NCI-H2196 treated with DMSO at 0.1 percent for 48 hours (cell line): ENCODE data around the gene CTRB2.
"Not testable (repeated sequence)": the region's sequence is repeated elsewhere in the genome, so short reads cannot be mapped to it uniquely, and the experiment has no call there.

Experiments used
- DNase-seq: peaks from one replicate; lab custom pipeline; 2025; ENCODE audit not compliant: unreplicated experiment; lab: John Stamatoyannopoulos, UW

The CTRB2 gene

GRCh38 chr16:75205961-75206748 lies 806 bp downstream of the CTRB2 start:
- DNase-seq = not testable (repeated sequence)

GRCh38 chr16:75205438-75205837 lies 1.5 kb downstream of the CTRB2 start:
- not testable (repeated sequence) for DNase-seq

- not testable (repeated sequence) for DNase-seq
Observed at GRCh38 chr16:75204905-75205304, 2.1 kb downstream of the CTRB2 start.

- no peak for DNase-seq
Observed at GRCh38 chr16:75204410-75204758, 2.6 kb downstream of the CTRB2 start.

- no peak for DNase-seq
Observed at GRCh38 chr16:75203667-75204409, 3.1 kb downstream of the CTRB2 start.

- DNase-seq = no peak
Observed at GRCh38 chr16:75203096-75203495, 3.9 kb downstream of the CTRB2 start.

- DNase-seq = no peak
Observed at GRCh38 chr16:75202069-75202590, 4.8 kb downstream of the CTRB2 start.

- no peak for DNase-seq
Observed at GRCh38 chr16:75198135-75198600, 8.8 kb downstream of the CTRB2 start.

GRCh38 chr16:75197522-75198134 lies 9.3 kb downstream of the CTRB2 start:
- no peak for DNase-seq

GRCh38 chr16:75196836-75197235 lies 10.1 kb downstream of the CTRB2 start:
- DNase-seq = no peak

GRCh38 chr16:75195811-75196790 lies 10.9 kb downstream of the CTRB2 start:
- no peak for DNase-seq

- no peak for DNase-seq
Observed at GRCh38 chr16:75193730-75194444, 13.1 kb downstream of the CTRB2 start.

GRCh38 chr16:75193265-75193650 lies 13.7 kb downstream of the CTRB2 start:
- DNase-seq = no peak

GRCh38 chr16:75192606-75193264 lies 14.2 kb downstream of the CTRB2 start:
- DNase-seq = no peak

- DNase-seq = no peak
Observed at GRCh38 chr16:75189638-75190245, 17.2 kb downstream of the CTRB2 start.

GRCh38 chr16:75188832-75189477 lies 18.0 kb downstream of the CTRB2 start:
- no peak for DNase-seq

- DNase-seq = no peak
Observed at GRCh38 chr16:75181630-75182029, 25.3 kb downstream of the CTRB2 start.

GRCh38 chr16:75179208-75179607 lies 27.8 kb downstream of the CTRB2 start:
- no peak for DNase-seq
